BE2C (cell line): Measurements from ENCODE around the gene TXLNG.

Experiments used
- DNase-seq: peaks from one replicate; pipeline ENCODE4 v3.0.0-alpha.2; 2020
- H3K27me3 ChIP-seq: fragments of 250-450 bp; sonication (Bioruptor Pico); 2 replicates; pipeline ENCODE4 v1.5.1; 2020; ENCODE audit warnings: mild to moderate bottlenecking
- H3K36me3 ChIP-seq: fragments of 250-450 bp; sonication (Bioruptor Pico); 2 replicates; pipeline ENCODE4 v1.5.1; 2020; ENCODE audit warnings: mild to moderate bottlenecking
- H3K4me1 ChIP-seq: fragments of 250-450 bp; sonication (Bioruptor Pico); 2 replicates; pipeline ENCODE4 v1.5.1; 2020
- H3K4me3 ChIP-seq: 2 replicates; pipeline ENCODE4 v1.5.1; 2011; ENCODE audit warnings: low read depth, low read length
- H3K9me3 ChIP-seq: fragments of 250-450 bp; sonication (Bioruptor Pico); 2 replicates; pipeline ENCODE4 v1.5.1; 2020
- TF ChIP-seq, protein P1 (sequence below): IDR thresholded peaks from 2 replicates; pipeline ENCODE4 v1.5.1; 2012; ENCODE audit warnings: mild to moderate bottlenecking, low read depth, low read length

Gene TXLNG

DNA sequence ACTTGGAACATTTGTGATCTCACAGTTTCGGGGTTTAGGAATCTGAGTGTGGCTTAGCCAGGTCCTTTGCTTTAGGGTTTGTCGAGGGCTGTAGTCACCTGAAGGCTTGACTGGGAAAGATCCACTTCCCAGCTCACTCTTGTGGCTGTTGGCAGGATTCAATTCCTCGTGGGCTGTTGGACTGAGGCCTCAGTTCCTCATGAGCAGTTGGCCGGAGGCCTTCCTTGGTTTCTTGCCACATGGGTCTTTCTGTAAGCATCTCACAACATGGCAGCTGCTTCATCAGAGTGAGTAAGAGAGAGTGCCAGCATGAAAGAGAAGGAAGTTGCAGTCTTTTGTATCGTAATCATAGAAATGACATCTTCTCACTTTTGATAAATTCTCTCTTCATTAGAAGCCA is 11.1 kb downstream of the TXLNG start:
- peaks cover 4% of the 10 kb centered on the region for H3K36me3 ChIP-seq
- no peak for DNase-seq
- no peaks in the 10 kb centered on the region for H3K27me3 ChIP-seq
- no peaks in the 10 kb centered on the region for H3K4me1 ChIP-seq
- TF ChIP-seq, protein P1, sequence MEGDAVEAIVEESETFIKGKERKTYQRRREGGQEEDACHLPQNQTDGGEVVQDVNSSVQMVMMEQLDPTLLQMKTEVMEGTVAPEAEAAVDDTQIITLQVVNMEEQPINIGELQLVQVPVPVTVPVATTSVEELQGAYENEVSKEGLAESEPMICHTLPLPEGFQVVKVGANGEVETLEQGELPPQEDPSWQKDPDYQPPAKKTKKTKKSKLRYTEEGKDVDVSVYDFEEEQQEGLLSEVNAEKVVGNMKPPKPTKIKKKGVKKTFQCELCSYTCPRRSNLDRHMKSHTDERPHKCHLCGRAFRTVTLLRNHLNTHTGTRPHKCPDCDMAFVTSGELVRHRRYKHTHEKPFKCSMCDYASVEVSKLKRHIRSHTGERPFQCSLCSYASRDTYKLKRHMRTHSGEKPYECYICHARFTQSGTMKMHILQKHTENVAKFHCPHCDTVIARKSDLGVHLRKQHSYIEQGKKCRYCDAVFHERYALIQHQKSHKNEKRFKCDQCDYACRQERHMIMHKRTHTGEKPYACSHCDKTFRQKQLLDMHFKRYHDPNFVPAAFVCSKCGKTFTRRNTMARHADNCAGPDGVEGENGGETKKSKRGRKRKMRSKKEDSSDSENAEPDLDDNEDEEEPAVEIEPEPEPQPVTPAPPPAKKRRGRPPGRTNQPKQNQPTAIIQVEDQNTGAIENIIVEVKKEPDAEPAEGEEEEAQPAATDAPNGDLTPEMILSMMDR: no peak
- no peak overlapping the region for H3K4me3 ChIP-seq
- no peaks in the 10 kb centered on the region for H3K9me3 ChIP-seq

DNA sequence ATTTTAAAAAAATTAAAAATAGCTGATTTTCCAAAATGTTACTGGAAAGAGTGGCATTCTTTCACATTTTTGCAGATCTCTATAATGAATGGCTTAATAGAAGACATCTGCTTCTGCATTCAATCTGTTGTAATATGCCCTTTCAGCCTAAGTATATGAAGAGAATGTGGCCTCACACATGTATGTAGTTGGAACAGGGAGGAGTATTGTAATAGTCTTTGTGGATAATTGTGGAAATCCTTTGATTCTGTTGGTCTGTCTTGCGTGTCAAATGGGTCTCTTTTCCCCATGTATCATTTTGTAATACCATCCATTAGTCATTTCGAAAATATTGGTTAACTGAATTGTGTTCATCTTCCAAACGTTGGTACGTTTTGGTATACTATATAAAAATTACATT is 11.6 kb downstream of the TXLNG start:
- TF ChIP-seq, protein P1: no peak
- H3K4me3 ChIP-seq: no peak overlapping the region
- peaks cover 4% of the 10 kb centered on the region for H3K36me3 ChIP-seq
- DNase-seq: no peak
- no peaks in the 10 kb centered on the region for H3K9me3 ChIP-seq
- no peaks in the 10 kb centered on the region for H3K27me3 ChIP-seq
- H3K4me1 ChIP-seq: no peaks in the 10 kb centered on the region

DNA sequence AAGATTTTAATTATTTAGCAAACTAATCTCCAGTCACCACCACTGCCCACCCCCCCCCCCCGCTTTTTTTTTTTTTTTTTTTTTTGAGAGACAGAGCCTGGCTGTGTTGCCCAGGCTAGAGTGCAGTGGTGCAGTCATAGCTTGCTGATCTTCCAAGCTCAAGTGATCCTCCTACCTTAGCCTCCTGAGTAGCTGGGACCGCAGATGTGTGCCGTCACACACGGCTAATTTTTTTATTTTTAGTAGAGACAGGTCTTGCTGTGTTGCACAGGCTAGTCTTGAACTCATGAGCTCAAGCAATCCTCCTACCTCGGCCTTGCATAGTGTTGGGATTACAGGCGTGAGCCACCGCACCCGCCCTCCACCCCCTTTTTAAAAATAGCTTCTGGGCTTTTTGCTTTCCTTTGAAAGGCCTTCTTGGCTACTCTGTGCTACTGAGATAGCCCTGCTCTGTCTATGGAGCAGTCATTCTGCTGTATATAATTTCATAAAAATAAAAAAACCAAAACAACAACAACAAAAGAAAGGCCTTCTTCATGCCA is 18.7 kb downstream of the TXLNG start:
- Histone ChIP-seq H3K4me3 (no peak overlapping the region), H3K9me3 (no peaks in the 10 kb centered on the region), H3K36me3 (peaks cover 2% of the 10 kb centered on the region; the same call in 1 of the 2 replicates), H3K27me3 (no peaks in the 10 kb centered on the region), H3K4me1 (no peaks in the 10 kb centered on the region)
- DNase-seq: no peak
- TF ChIP-seq, protein P1: no peak

DNA sequence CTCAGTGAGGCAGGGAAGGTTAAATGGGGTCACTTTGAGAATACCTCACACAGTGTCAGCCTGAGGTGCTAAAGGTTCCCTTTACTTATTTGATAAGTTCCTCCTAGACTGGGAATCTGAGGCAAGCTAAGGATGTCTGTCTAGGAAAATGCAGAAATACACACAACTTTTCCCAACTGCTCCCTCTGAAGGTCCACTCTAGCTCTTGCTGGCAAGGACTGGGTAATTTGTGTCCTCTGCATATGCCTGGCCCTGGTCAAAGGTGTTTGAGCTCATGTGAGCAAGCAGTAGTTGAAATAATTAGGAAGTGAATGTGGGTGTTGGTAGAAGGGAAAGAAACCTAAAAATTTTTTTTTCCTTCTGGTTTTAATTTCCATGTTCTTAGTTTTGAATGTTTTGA is 21.3 kb downstream of the TXLNG start:
- H3K9me3 ChIP-seq: no peaks in the 10 kb centered on the region
- no peaks in the 10 kb centered on the region for H3K4me1 ChIP-seq
- H3K4me3 ChIP-seq: no peak overlapping the region
- H3K27me3 ChIP-seq: no peaks in the 10 kb centered on the region
- peaks cover 2% of the 10 kb centered on the region; the same call in 1 of the 2 replicates for H3K36me3 ChIP-seq
- no peak for DNase-seq
- TF ChIP-seq, protein P1: peak; percentile 50

DNA sequence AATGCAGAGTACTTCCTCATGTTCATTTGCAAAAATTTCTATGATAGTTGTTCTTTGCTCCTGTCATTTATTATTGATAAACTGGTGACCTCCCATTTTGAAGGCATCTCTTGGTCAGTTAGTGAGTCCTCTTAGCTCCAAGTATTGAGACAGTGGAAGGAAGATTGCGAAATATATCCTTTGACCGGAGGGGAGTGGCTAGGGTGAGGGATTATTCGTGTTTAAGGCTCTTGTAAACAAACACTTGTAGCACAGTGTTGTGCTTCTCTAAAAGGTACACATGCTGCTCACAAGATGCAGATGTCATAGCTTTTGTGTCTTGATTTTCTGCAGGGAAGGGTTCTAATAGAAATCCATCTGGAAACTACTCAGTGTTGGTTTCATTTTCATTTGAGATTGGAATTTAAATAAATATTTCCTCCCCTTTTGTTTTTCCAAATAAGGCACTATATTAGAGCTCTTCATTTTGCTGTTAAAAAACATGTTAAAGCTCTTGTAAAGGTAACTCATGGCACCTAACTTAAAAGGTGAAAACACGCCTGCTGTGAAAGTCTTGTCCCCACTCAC is 21.8 kb downstream of the TXLNG start:
- DNase-seq: no peak
- Histone ChIP-seq H3K4me3 (no peak overlapping the region), H3K4me1 (no peaks in the 10 kb centered on the region), H3K9me3 (no peaks in the 10 kb centered on the region), H3K27me3 (no peaks in the 10 kb centered on the region), H3K36me3 (no peaks in the 10 kb centered on the region; the same call in 1 of the 2 replicates)
- TF ChIP-seq, protein P1: no peak

DNA sequence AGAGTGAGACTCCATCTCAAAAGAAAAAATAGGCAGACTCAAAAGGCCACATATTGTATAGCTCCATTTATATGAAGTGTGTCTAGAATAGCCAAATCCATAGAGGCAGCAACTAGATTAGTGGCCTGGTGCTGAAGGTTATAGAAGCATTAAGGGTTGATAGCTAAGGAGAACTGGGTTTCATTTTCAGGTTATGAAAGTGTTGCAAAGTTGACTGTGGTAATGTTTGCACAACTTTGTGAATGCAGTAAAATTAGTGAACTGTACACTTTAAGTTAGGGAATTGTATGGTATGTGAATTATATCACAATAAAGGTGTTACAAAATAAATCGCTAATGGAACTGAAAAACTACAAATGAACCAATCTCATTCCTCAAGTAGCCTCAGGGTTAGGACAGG is 28.3 kb downstream of the TXLNG start:
- Histone ChIP-seq H3K9me3 (no peaks in the 10 kb centered on the region), H3K36me3 (no peaks in the 10 kb centered on the region), H3K4me3 (no peak overlapping the region), H3K4me1 (no peaks in the 10 kb centered on the region), H3K27me3 (no peaks in the 10 kb centered on the region)
- TF ChIP-seq, protein P1: no peak
- no peak for DNase-seq
